Neural cell (in vitro differentiated cells): ENCODE data around the gene HSF5. TPM values are rescaled to one million over a fixed set of nuclear protein-coding genes. Genes with fewer than 3 reads are reported as not detected.

ENCODE experiments used
- H2AFZ ChIP-seq: fragments of 200-600, 300-800 bp; sonication (generic), shearing (Covaris generic); 2 replicates; pipeline ENCODE4 v1.6.0; 2014; ENCODE audit warnings: low read depth, mild to moderate bottlenecking, antibody characterized with exemption, low read length, moderate library complexity
- H3F3A ChIP-seq: fragments of 200-600 bp; shearing (Covaris generic); 2 replicates; pipeline ENCODE4 v1.6.1; 2016; ENCODE audit warnings: mild to moderate bottlenecking, moderate library complexity, mixed read lengths, antibody characterized with exemption, low read length; ENCODE audit not compliant: insufficient read depth, poor library complexity, severe bottlenecking
- H3K27ac ChIP-seq: fragments of 200-600, 300-800 bp; sonication (generic), shearing (Covaris generic); 2 replicates; pipeline ENCODE4 v1.5.1; 2014; ENCODE audit warnings: mild to moderate bottlenecking, low read length, moderate library complexity
- H3K27me3 ChIP-seq: fragments of 300-800, 200-600 bp; sonication (generic), shearing (Covaris generic); 2 replicates; pipeline ENCODE4 v1.6.0; 2014; ENCODE audit warnings: mild to moderate bottlenecking, low read depth, low read length, moderate library complexity; ENCODE audit not compliant: insufficient read depth
- H3K36me3 ChIP-seq: fragments of 300-800, 200-600 bp; sonication (generic), shearing (Covaris generic); 2 replicates; pipeline ENCODE4 v1.5.1; 2014; ENCODE audit warnings: mild to moderate bottlenecking, antibody characterized with exemption, low read length, moderate library complexity; ENCODE audit not compliant: insufficient read depth
- H3K4me2 ChIP-seq: fragments of 300-800, 200-600 bp; sonication (generic), shearing (Covaris generic); 2 replicates; pipeline ENCODE4 v1.6.0; 2014; ENCODE audit warnings: mild to moderate bottlenecking, low read length
- H3K4me3 ChIP-seq: fragments of 300-800, 200-600 bp; sonication (generic), shearing (Covaris generic); 2 replicates; pipeline ENCODE4 v1.5.1; 2014; ENCODE audit warnings: mild to moderate bottlenecking, low read length, moderate library complexity
- H3K79me2 ChIP-seq: fragments of 200-600 bp; shearing (Covaris generic); replicated peaks from 2 replicates; pipeline ENCODE4 v1.6.0; 2014; ENCODE audit warnings: mild to moderate bottlenecking, low read length, moderate library complexity; ENCODE audit not compliant: insufficient read depth
- H3K9ac ChIP-seq: fragments of 300-800, 200-600 bp; sonication (generic), shearing (Covaris generic); 2 replicates; pipeline ENCODE4 v1.6.1; 2016; ENCODE audit warnings: mild to moderate bottlenecking, low read length, mixed read lengths
- H3K9me2 ChIP-seq: fragments of 200-600 bp; shearing (Covaris generic); 2 replicates; pipeline ENCODE4 v1.6.1; 2016; ENCODE audit warnings: mild to moderate bottlenecking, low read length, mixed read lengths; ENCODE audit not compliant: insufficient read depth
- H3K9me3 ChIP-seq: fragments of 200-600, 300-800 bp; sonication (generic), shearing (Covaris generic); 2 replicates; pipeline ENCODE4 v1.6.1; 2016; ENCODE audit warnings: mild to moderate bottlenecking, mixed run types, low read length, moderate library complexity, mixed read lengths
- H4K20me1 ChIP-seq: fragments of 200-600 bp; shearing (Covaris generic); 2 replicates; pipeline ENCODE4 v1.6.1; 2016; ENCODE audit warnings: mild to moderate bottlenecking, mixed run types; ENCODE audit not compliant: insufficient read depth
- EP300 ChIP-seq: fragments of 450-650 bp; conservative IDR thresholded peaks from 2 replicates; pipeline ENCODE4 v1.6.1; 2014; ENCODE audit warnings: antibody characterized with exemption, mild to moderate bottlenecking, moderate library complexity; ENCODE audit not compliant: poor library complexity, severe bottlenecking
- EZH2 ChIP-seq: fragments of 200-600, 300-800 bp; shearing (Covaris generic), sonication (generic); IDR thresholded peaks from 2 replicates; pipeline ENCODE4 v1.6.1; 2014; ENCODE audit warnings: antibody characterized with exemption, low read length, borderline replicate concordance, mild to moderate bottlenecking; ENCODE audit not compliant: insufficient read depth, poor library complexity, severe bottlenecking
- MXI1 ChIP-seq: fragments of 450-650 bp; conservative IDR thresholded peaks from 2 replicates; pipeline ENCODE4 v1.6.1; 2014; ENCODE audit warnings: antibody characterized with exemption, mild to moderate bottlenecking; ENCODE audit not compliant: poor library complexity, severe bottlenecking
- POLR2AphosphoS5 ChIP-seq: IDR thresholded peaks from 2 replicates; pipeline ENCODE4 v1.6.1; 2012
- RAD21 ChIP-seq: fragments of 450-650 bp; conservative IDR thresholded peaks from 2 replicates; pipeline ENCODE4 v1.6.1; 2014; ENCODE audit warnings: antibody characterized with exemption, mild to moderate bottlenecking, moderate library complexity
- SMC3 ChIP-seq: fragments of 450-650 bp; conservative IDR thresholded peaks from 2 replicates; pipeline ENCODE4 v1.6.1; 2014; ENCODE audit warnings: antibody characterized with exemption, mild to moderate bottlenecking, moderate library complexity; ENCODE audit not compliant: poor library complexity
- TAF1 ChIP-seq: IDR thresholded peaks from 2 replicates; pipeline ENCODE4 v1.6.1; 2012; ENCODE audit warnings: low read depth
- polyA plus RNA-seq: library from polyadenylated mRNA; depleted of rRNA; stranded (reverse); fragments of >200 nt; gene quantifications from 2 replicates; pipeline ENCODE4 v1.2.3, GENCODE V29; 2014
- TF ChIP-seq, protein P1 (sequence below): IDR thresholded peaks from 2 replicates; pipeline ENCODE4 v1.6.1; 2012; ENCODE audit warnings: borderline replicate concordance
- TF ChIP-seq, protein P2 (sequence below): fragments of 450-650 bp; IDR thresholded peaks from 2 replicates; pipeline ENCODE4 v1.5.1; 2014; ENCODE audit warnings: antibody characterized with exemption, mild to moderate bottlenecking, moderate library complexity; ENCODE audit not compliant: poor library complexity, severe bottlenecking

The HSF5 gene
- polyA plus RNA-seq, 1 donor from 2014 or later = 0.21 TPM

- peak overlapping the region; percentile 20 for H3K4me3 ChIP-seq
These were observed 71.3 kb downstream of the HSF5 start for GRCh38 chr17:58416937-58417299.

GRCh38 chr17:58416396-58416795 lies 71.8 kb downstream of the HSF5 start:
- Histone ChIP-seq H3K27ac (no peak overlapping the region), H2AFZ (no peak overlapping the region), H3K4me3 (no peak overlapping the region)

More at GRCh38 chr17:58416937-58417299, 71.3 kb downstream of the HSF5 start:
- no peaks in the 10 kb centered on the region for H4K20me1 ChIP-seq
- no peaks in the 10 kb centered on the region for H3K9me2 ChIP-seq
- no peaks in the 10 kb centered on the region for H3F3A ChIP-seq
- no peaks in the 10 kb centered on the region for H3K36me3 ChIP-seq
- TF ChIP-seq TAF1 = no peak
- TF ChIP-seq, protein P1, sequence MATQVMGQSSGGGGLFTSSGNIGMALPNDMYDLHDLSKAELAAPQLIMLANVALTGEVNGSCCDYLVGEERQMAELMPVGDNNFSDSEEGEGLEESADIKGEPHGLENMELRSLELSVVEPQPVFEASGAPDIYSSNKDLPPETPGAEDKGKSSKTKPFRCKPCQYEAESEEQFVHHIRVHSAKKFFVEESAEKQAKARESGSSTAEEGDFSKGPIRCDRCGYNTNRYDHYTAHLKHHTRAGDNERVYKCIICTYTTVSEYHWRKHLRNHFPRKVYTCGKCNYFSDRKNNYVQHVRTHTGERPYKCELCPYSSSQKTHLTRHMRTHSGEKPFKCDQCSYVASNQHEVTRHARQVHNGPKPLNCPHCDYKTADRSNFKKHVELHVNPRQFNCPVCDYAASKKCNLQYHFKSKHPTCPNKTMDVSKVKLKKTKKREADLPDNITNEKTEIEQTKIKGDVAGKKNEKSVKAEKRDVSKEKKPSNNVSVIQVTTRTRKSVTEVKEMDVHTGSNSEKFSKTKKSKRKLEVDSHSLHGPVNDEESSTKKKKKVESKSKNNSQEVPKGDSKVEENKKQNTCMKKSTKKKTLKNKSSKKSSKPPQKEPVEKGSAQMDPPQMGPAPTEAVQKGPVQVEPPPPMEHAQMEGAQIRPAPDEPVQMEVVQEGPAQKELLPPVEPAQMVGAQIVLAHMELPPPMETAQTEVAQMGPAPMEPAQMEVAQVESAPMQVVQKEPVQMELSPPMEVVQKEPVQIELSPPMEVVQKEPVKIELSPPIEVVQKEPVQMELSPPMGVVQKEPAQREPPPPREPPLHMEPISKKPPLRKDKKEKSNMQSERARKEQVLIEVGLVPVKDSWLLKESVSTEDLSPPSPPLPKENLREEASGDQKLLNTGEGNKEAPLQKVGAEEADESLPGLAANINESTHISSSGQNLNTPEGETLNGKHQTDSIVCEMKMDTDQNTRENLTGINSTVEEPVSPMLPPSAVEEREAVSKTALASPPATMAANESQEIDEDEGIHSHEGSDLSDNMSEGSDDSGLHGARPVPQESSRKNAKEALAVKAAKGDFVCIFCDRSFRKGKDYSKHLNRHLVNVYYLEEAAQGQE = no peak
- no peak for TF ChIP-seq EP300
- TF ChIP-seq, protein P2, sequence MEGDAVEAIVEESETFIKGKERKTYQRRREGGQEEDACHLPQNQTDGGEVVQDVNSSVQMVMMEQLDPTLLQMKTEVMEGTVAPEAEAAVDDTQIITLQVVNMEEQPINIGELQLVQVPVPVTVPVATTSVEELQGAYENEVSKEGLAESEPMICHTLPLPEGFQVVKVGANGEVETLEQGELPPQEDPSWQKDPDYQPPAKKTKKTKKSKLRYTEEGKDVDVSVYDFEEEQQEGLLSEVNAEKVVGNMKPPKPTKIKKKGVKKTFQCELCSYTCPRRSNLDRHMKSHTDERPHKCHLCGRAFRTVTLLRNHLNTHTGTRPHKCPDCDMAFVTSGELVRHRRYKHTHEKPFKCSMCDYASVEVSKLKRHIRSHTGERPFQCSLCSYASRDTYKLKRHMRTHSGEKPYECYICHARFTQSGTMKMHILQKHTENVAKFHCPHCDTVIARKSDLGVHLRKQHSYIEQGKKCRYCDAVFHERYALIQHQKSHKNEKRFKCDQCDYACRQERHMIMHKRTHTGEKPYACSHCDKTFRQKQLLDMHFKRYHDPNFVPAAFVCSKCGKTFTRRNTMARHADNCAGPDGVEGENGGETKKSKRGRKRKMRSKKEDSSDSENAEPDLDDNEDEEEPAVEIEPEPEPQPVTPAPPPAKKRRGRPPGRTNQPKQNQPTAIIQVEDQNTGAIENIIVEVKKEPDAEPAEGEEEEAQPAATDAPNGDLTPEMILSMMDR = no peak
- TF ChIP-seq SMC3 = no peak
- TF ChIP-seq MXI1 = no peak
- TF ChIP-seq EZH2 = no peak
- TF ChIP-seq POLR2AphosphoS5 = no peak
- TF ChIP-seq RAD21 = no peak
- no peak overlapping the region for H3K4me2 ChIP-seq
- no peak overlapping the region for H2AFZ ChIP-seq
- H3K27ac ChIP-seq = no peak overlapping the region
- H3K27me3 ChIP-seq = no peaks in the 10 kb centered on the region
- H3K79me2 ChIP-seq = no peaks in the 10 kb centered on the region
- no peak overlapping the region for H3K9ac ChIP-seq
- H3K9me3 ChIP-seq = no peaks in the 10 kb centered on the region

More at GRCh38 chr17:58416396-58416795, 71.8 kb downstream of the HSF5 start:
- no peaks in the 10 kb centered on the region for H3K79me2 ChIP-seq
- H3K4me2 ChIP-seq = no peak overlapping the region
- no peak overlapping the region for H3K9ac ChIP-seq
- no peaks in the 10 kb centered on the region for H4K20me1 ChIP-seq
- no peaks in the 10 kb centered on the region for H3F3A ChIP-seq
- H3K9me3 ChIP-seq = no peaks in the 10 kb centered on the region
- TF ChIP-seq, protein P1 = no peak
- TF ChIP-seq MXI1 = no peak
- TF ChIP-seq RAD21 = no peak
- no peak for TF ChIP-seq EZH2
- TF ChIP-seq POLR2AphosphoS5 = no peak
- TF ChIP-seq, protein P2 = no peak
- no peak for TF ChIP-seq SMC3
- TF ChIP-seq EP300 = no peak
- no peak for TF ChIP-seq TAF1
- H3K36me3 ChIP-seq = no peaks in the 10 kb centered on the region
- H3K27me3 ChIP-seq = no peaks in the 10 kb centered on the region
- no peaks in the 10 kb centered on the region for H3K9me2 ChIP-seq
